Small intestine (tissue), 7 donors: ENCODE measurements around the gene ELAPOR1. TPM values are rescaled to one million over a fixed set of nuclear protein-coding genes. Genes with fewer than 3 reads are reported as not detected.

Experiments used
- DNase-seq, 2 donors: peaks; one replicate each; pipeline versions ENCODE4 v3.0.0 to v3.0.0-alpha.2; 2013
- FAIRE-seq: peaks from 2 replicates; lab custom pipeline; 2012; peaks lifted over from hg19 to GRCh38; lab: Jason Lieb, UNC
- H3K27ac ChIP-seq, 3 donors: one replicate each; pipeline ENCODE4 v1.5.1; 2013; ENCODE audit warnings: low read length in 2 of 3, mild to moderate bottlenecking in 2 of 3, control low read depth in 1 of 3, inconsistent platforms in 1 of 3, low read depth in 1 of 3, moderate library complexity in 1 of 3
- H3K27me3 ChIP-seq, 3 donors: one replicate each; pipeline ENCODE4 v1.6.1; 2013; ENCODE audit warnings: low read length in 3 of 3, inconsistent platforms in 1 of 3; ENCODE audit not compliant: control insufficient read depth in 3 of 3, insufficient read depth in 3 of 3
- H3K36me3 ChIP-seq, 3 donors: one replicate each; pipeline ENCODE4 v1.6.1; 2013; ENCODE audit warnings: low read length in 3 of 3, inconsistent platforms in 1 of 3, low read depth in 1 of 3, mild to moderate bottlenecking in 1 of 3, moderate library complexity in 1 of 3; ENCODE audit not compliant: control insufficient read depth in 3 of 3, insufficient read depth in 2 of 3
- H3K4me1 ChIP-seq, 3 donors: one replicate each; pipeline ENCODE4 v1.6.1; 2013; ENCODE audit warnings: low read length in 2 of 3, inconsistent platforms in 1 of 3, low read depth in 1 of 3, mild to moderate bottlenecking in 1 of 3, moderate library complexity in 1 of 3; ENCODE audit not compliant: control insufficient read depth in 3 of 3, insufficient read depth in 2 of 3
- H3K4me3 ChIP-seq, 3 donors: one replicate each; pipeline ENCODE4 v1.5.1; 2013; ENCODE audit warnings: low read length in 3 of 3, control low read depth in 1 of 3, inconsistent platforms in 1 of 3, low read depth in 1 of 3, mild to moderate bottlenecking in 1 of 3, moderate library complexity in 1 of 3
- H3K9me3 ChIP-seq, 2 donors: one replicate each; pipeline ENCODE4 v1.6.1; 2013; ENCODE audit warnings: low read depth in 1 of 2, low read length in 1 of 2; ENCODE audit not compliant: control insufficient read depth in 2 of 2, insufficient read depth in 1 of 2
- WGBS, 3 donors: extraction: QIAGEN DNeasy Blood & Tissue Kit; methylation state at CpG; one replicate each; pipeline ENCODE4 v1.1.7; 2013; 5-methylcytosine and 5-hydroxymethylcytosine counted together
- polyA plus RNA-seq, 4 donors: library from polyadenylated mRNA; stranded (reverse) in 3 of 4; unstranded in 1 of 4; fragments of 200-250 nt in 3 of 4; fragments of 120-200 nt in 1 of 4; gene quantifications; one replicate each; pipeline versions ENCODE4 v1.2.1 to v1.2.3, GENCODE V29; 2013
- donor health status: healthy with polysubstance abuse.
- donor health status: control.
- donor health status: control.
- donor health status: Bipolar disorder and iron deficiency.
- donor health status: healthy.

The ELAPOR1 gene
- polyA plus RNA-seq, 4 donors, result 3.8 to 75.3 (median 35.4) TPM

DNA sequence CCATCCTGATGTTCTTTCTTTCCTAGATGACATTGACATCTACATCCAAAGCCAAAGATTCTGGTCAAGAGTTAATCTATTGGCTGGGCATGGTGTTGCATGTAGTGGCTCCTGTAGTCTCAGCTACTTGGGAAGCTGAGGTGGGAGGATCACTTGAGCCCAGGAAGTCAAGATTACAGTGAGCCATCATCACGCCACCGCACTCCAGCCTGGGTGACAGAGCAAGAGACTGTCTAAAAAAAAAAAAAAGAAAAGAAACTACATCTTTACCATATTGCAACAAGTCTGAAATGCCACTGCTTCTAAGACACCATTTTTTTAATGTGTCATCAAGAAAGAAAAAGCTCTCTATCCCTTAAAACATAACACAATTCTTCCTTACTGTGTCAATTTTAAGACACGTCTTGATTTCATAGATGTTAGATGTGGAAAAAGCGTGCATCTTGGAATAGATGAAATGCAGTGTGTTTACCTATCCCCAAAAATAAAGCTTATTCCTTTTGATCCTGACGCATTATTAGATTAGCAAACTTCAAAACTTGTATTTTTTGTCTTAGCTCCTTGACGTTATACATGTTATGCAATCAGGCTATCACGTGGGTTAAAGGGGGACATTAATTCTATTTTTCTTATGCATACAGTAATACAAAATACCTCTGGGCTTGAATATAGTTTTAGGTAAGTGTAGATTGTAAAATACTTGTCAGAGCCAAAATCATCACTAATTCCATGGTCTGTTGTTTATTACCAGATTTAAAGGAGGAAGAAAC lies 46.3 kb downstream of the ELAPOR1 start:
- 88 to 91% (median 90%) methylated on average over 7 of the region's 7 CpGs for WGBS, 3 donors
- no peak for DNase-seq

DNA sequence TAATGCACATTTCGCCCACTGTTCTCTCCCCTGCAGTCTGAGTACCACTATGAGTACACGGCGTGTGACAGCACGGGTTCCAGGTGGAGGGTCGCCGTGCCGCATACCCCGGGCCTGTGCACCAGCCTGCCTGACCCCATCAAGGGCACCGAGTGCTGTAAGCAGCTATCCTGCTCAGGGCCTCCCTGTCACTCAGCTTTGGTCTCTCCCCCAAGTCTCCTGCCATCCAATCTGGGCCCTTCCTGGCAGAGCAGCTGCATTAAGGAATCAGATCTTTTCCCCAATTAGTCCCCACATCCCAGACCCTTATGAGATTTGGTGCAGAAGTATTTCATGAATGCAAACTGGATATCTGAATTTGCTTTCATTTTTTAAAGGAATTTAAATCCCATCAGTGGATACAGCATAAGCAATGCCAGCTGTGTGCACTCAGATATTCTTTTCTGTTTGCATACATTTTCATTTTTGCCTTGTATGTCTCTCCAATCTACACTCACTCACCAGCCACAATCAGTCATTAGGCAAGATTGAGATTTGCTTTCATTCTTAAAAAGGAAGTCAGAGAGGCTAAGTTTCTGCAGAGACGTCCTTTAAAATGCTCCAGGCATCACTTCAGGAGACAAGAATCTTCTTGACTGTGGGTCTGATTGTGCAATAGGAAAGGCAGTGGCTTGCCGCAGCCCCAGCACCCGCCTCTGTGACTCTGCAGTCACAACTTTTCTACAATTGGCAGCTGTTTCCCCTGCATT lies 48.1 kb downstream of the ELAPOR1 start:
- DNase-seq (peak; percentile 33 to 39), FAIRE-seq (no peak)
- no peak overlapping the region for H3K4me3 ChIP-seq
- H3K4me1 ChIP-seq, result peaks cover 0 to 9% (median 0%) of the 10 kb centered on the region in 3 donors
- no peaks in the 10 kb centered on the region for H3K9me3 ChIP-seq
- peaks cover 0 to 18% (median 0%) of the 10 kb centered on the region in 3 donors for H3K36me3 ChIP-seq
- peak overlapping the region in 1 of 3 donors; percentile 64 for H3K27ac ChIP-seq
- H3K27me3 ChIP-seq, result no peaks in the 10 kb centered on the region
- 49 to 55% (median 52%) methylated on average over 12 of the region's 12 CpGs for WGBS, 3 donors

More for the DNA sequence above, 46.3 kb downstream of the ELAPOR1 start:
- no peak overlapping the region for H3K4me3 ChIP-seq
- H3K9me3 ChIP-seq, result no peaks in the 10 kb centered on the region
- no peak overlapping the region for H3K27ac ChIP-seq
- peaks cover 0 to 16% (median 0%) of the 10 kb centered on the region in 3 donors for H3K4me1 ChIP-seq
- H3K36me3 ChIP-seq, result peaks cover 0 to 21% (median 0%) of the 10 kb centered on the region in 3 donors
- FAIRE-seq, result no peak
- H3K27me3 ChIP-seq, result no peaks in the 10 kb centered on the region

DNA sequence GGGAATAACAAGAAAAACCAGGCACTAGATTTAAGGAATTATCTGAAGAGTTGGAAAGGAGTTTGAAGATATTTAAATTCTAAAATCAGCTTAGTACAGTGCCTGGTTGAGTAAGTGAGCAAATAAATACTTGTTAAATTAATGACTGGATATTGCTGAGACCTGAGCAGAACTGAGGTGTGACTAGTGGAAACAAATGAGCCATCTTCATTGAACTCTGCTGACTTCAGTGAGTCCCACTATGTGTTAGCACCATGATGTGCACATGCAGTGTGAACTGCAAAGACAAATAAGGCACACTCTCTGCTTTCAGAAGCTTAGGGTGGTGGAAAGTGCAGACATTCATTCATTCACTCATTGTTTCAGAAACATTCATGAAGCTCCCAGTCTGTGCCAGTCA lies 48.7 kb downstream of the ELAPOR1 start:
- DNase-seq (no peak), FAIRE-seq (no peak)
- Histone ChIP-seq H3K36me3 (peaks cover 0 to 24% (median 0%) of the 10 kb centered on the region in 3 donors), H3K9me3 (no peaks in the 10 kb centered on the region), H3K4me1 (peaks cover 0 to 5% (median 0%) of the 10 kb centered on the region in 3 donors), H3K27me3 (no peaks in the 10 kb centered on the region), H3K27ac (no peak overlapping the region), H3K4me3 (no peak overlapping the region)

DNA sequence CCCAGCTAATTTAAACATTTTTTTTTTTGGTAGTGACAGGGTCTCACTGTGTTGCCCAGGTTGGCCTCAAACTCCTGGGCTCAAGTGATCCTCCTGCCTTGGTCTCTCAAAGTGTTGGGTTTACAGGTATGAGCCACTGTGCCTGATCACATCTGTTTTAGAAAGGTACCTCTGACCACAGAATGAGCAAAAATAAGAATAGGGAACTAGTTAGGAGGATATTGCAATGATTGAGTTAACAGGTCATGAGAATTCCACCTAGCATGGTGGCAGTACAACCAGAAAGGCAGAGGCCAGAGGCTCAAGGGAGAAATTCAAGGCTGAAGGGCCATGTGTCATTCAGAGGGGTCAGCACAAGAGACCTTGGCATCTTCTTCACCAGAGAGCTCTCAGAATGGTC lies 49.6 kb downstream of the ELAPOR1 start:
- peaks cover 0 to 27% (median 0%) of the 10 kb centered on the region in 3 donors for H3K36me3 ChIP-seq
- DNase-seq (no peak), FAIRE-seq (no peak)
- H3K9me3 ChIP-seq, result no peaks in the 10 kb centered on the region
- no peak overlapping the region for H3K4me3 ChIP-seq
- H3K27me3 ChIP-seq, result no peaks in the 10 kb centered on the region
- no peak overlapping the region for H3K27ac ChIP-seq
- H3K4me1 ChIP-seq, result peaks cover 0 to 5% (median 0%) of the 10 kb centered on the region in 3 donors

Other genes with a start within 250 kb of the ELAPOR1 start
- gene GPSM2, start 237.1 kb upstream of the ELAPOR1 start, polyA plus RNA-seq, result 10 to 100 TPM in 2 of 4 donors, 1 to 10 TPM in 2; 4.1 to 21.5 (median 12.2) TPM
- gene CLCC1, start 150.6 kb upstream of the ELAPOR1 start, polyA plus RNA-seq, result 10 to 100 TPM in 2 of 4 donors, 1 to 10 TPM in 2; 2.2 to 23.6 (median 8.1) TPM
- gene WDR47, start 72.0 kb upstream of the ELAPOR1 start, polyA plus RNA-seq, result 1 to 10 TPM; 2.7 to 5.0 (median 4.4) TPM
- 10 to 100 TPM; 34.9 to 49.2 (median 39.2) TPM for gene TAF13, start 38.1 kb upstream of the ELAPOR1 start, polyA plus RNA-seq
- 10 to 100 TPM; 11.4 to 32.7 (median 17.1) TPM for gene TMEM167B, start 23.4 kb upstream of the ELAPOR1 start, polyA plus RNA-seq
- 100 to 1,000 TPM in 3 of 4 donors, 10 to 100 TPM in 1; 99.1 to 190 (median 133) TPM for gene SARS1, start 99.8 kb downstream of the ELAPOR1 start, polyA plus RNA-seq
- gene CELSR2, start 135.4 kb downstream of the ELAPOR1 start, polyA plus RNA-seq, result 1 to 10 TPM in 2 of 4 donors, under 1 TPM in 2; under 0.01 to 7.9 (median 1.5) TPM
- 10 to 100 TPM in 2 of 4 donors, 1 to 10 TPM in 1, under 1 TPM in 1; 0.67 to 15.5 (median 8.0) TPM for gene PSRC1, start 169.0 kb downstream of the ELAPOR1 start, polyA plus RNA-seq
- gene MYBPHL, start 192.9 kb downstream of the ELAPOR1 start, polyA plus RNA-seq, result 10 to 100 TPM in 1 of 4 donors, under 1 TPM in 1, not detected in 2; 0.16 to 24.1 TPM